Testis (tissue), 2 donors: Measurements from ENCODE around the gene ARHGEF40.

Source experiments
- CTCF ChIP-seq, 3 experiments: fragments of 450-650 bp in 2 of 3; fragments of 200-600 bp in 1 of 3; sonication (generic) in 1 of 3; IDR thresholded peaks; one replicate each; pipeline ENCODE4 v1.5.1; 2016 to 2019; ENCODE audit warnings: antibody characterized with exemption in 3 of 3, mild to moderate bottlenecking in 2 of 3, moderate library complexity in 1 of 3
- POLR2A ChIP-seq: fragments of 450-650 bp; IDR thresholded peaks from one replicate; pipeline ENCODE4 v1.6.1; 2017; ENCODE audit warnings: antibody characterized with exemption, mild to moderate bottlenecking, moderate library complexity

DNA sequence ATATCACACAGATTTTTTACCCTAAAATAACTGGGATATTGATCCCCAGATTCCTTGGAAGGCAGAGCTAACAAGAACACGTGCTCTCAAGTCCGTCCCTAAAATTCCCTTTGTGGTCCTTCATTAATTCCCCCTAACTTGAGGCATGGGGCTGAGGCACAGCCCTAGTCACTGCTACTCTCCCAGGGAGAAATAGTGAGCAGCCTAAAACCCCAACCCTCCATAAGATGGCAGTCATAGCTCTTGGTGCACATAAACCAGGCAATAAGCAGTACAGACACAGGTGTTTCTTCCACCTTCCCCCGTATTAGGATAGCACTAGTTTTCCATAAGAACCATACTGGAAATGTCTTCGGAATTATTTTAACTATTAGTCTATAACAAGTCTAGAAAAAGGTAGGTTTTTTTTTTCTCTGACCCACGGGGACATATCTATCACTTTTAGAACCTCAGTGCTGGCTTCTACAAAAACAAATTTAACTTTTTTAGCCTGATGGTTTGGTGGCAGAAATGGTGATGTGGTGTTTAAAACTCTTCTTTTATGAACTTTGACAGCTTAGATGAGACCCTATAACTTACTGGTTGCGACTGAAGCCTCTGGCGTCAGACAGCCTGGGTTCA, 3.1 kb upstream of the ARHGEF40 start:
- TF ChIP-seq CTCF (IDR thresholded peaks at IDR 0.05) (no peak), POLR2A (no peak)
